K562 (cell line): Measurements from ENCODE around the gene SEC61A1. TPM values are rescaled to one million over a fixed set of nuclear protein-coding genes. Genes with fewer than 3 reads are reported as not detected.

ENCODE experiments used
- SRSF7 ChIP-seq: fragments of 200-400 bp; formaldehyde crosslinking; optimal IDR thresholded peaks from 2 replicates; pipeline ENCODE3; 2017; ENCODE audit warnings: mild to moderate bottlenecking, low read depth, low read length
- TBP ChIP-seq: optimal IDR thresholded peaks from 2 replicates; pipeline ENCODE3; 2011; ENCODE audit warnings: low read depth, low read length, improper control_type of control experiment
- TFE3 ChIP-seq: fragments of 450-650 bp; formaldehyde crosslinking; IDR thresholded peaks from 2 replicates; pipeline ENCODE4 v1.4.0; 2020; ENCODE audit warnings: mild to moderate bottlenecking, mixed read lengths
- ZKSCAN3 ChIP-seq: fragments of 250-450 bp; sonication (Bioruptor Pico); IDR thresholded peaks from 2 replicates; pipeline ENCODE4 v1.4.0; 2020
- ZNF282 ChIP-seq: sonication (generic); formaldehyde crosslinking; IDR thresholded peaks from 2 replicates; pipeline ENCODE4 v1.8.1; 2023; ENCODE audit warnings: missing genetic modification reagents
- ZNF583 ChIP-seq: fragments of 250-450 bp; sonication (Bioruptor Pico); IDR thresholded peaks from 2 replicates; pipeline ENCODE4 v1.4.0; 2020
- polyA plus RNA-seq, 8 experiments: library from polyadenylated mRNA; depleted of rRNA in 4 of 8; stranded (reverse) in 5 of 8; unstranded in 3 of 8; fragments of >200 nt; fragmentation: Nextera tagmentation in 2 of 8; fragmentation: Illumina TruSeq in 1 of 8; extraction: Ambion mirVana in 2 of 8; extraction: Trizol in 1 of 8; gene quantifications; 2 replicates each; pipeline versions ENCODE4 v1.2.1 to v1.2.3, GENCODE V29; 2011 to 2014; ENCODE audit warnings: inconsistent platforms in 1 of 8, missing spikeins in 1 of 8
- total RNA-seq, 7 experiments: library from RNA; depleted of rRNA in 6 of 7; stranded (reverse); fragments of >200 nt in 6 of 7; fragmentation: Illumina TruSeq in 2 of 7; extraction: Trizol in 2 of 7; gene quantifications; 2 replicates each; pipeline versions ENCODE4 v1.2.1 to v1.2.3, GENCODE V29; 2011 to 2021; ENCODE audit warnings: low replicate concordance in 1 of 7
- TF ChIP-seq, protein P1 (sequence below), 2 experiments: fragments of 450-650 bp; IDR thresholded peaks; 2 replicates each; pipeline ENCODE4 v1.6.1; 2018; ENCODE audit warnings: mild to moderate bottlenecking in 2 of 2, low read depth in 1 of 2; ENCODE audit not compliant: partially characterized antibody in 2 of 2
- TF ChIP-seq, protein P2 (sequence below): fragments of 250-450 bp; sonication (Bioruptor Pico); IDR thresholded peaks from 2 replicates; pipeline ENCODE4 v1.4.0; 2020; ENCODE audit warnings: borderline replicate concordance
- TF ChIP-seq, protein P3 (sequence below): fragments of 450-650 bp; IDR thresholded peaks from 2 replicates; pipeline ENCODE4 v1.6.1; 2016; ENCODE audit warnings: missing biosample characterization, missing genetic modification characterization
- TF ChIP-seq, protein P4 (sequence below): fragments of 250-450 bp; sonication (Bioruptor Pico); IDR thresholded peaks from 2 replicates; pipeline ENCODE4 v1.4.0; 2020; ENCODE audit warnings: mild to moderate bottlenecking, moderate library complexity, borderline replicate concordance
- TF ChIP-seq, protein P5 (sequence below): fragments of 250-450 bp; sonication (Bioruptor Pico); IDR thresholded peaks from 2 replicates; pipeline ENCODE4 v1.5.0; 2021; ENCODE audit warnings: mild to moderate bottlenecking, borderline replicate concordance

The SEC61A1 gene
- total and polyA plus RNA-seq, 9 of the 15 experiments (the other 6 are each of a cell fraction or from before 2014, with no cell fraction given), result 1.9 to 140 (median 79.1) TPM

DNA sequence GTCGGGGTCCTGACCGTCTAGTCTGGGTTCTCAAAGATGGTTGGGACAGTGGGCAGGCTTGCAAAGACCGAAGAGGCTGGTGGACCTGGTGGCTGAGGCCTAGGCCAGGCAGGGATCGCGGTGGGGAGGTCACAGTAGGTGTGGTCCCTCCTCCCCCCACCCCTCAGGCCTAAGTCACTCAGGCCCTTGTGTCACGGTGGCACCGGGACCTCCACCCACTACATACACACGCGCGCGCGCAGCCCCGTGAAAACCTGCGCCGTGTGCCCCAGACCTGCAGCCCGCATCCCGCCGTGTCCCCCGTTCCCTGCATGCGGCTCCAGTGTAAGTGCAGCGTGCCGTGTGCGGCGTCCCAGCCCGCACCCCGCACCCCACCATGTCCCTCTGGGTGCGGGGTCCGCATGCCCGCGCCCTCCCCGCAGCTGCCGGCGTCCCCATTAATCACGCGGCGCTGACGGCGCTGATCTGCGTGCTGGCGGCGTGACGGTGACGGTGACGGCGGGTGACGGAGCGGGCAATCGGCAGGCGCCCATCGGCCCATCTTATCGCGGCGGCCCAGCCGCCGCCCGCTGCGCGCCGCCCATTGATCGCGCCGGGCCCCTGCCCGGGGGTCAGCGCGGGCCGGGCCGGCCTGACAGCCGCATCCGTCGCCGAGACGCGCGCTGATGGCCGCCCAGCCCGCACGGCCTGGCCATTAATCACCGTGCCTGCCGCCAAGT is 24.4 kb downstream of the SEC61A1 start (continued):
- TF ChIP-seq, protein P1, sequence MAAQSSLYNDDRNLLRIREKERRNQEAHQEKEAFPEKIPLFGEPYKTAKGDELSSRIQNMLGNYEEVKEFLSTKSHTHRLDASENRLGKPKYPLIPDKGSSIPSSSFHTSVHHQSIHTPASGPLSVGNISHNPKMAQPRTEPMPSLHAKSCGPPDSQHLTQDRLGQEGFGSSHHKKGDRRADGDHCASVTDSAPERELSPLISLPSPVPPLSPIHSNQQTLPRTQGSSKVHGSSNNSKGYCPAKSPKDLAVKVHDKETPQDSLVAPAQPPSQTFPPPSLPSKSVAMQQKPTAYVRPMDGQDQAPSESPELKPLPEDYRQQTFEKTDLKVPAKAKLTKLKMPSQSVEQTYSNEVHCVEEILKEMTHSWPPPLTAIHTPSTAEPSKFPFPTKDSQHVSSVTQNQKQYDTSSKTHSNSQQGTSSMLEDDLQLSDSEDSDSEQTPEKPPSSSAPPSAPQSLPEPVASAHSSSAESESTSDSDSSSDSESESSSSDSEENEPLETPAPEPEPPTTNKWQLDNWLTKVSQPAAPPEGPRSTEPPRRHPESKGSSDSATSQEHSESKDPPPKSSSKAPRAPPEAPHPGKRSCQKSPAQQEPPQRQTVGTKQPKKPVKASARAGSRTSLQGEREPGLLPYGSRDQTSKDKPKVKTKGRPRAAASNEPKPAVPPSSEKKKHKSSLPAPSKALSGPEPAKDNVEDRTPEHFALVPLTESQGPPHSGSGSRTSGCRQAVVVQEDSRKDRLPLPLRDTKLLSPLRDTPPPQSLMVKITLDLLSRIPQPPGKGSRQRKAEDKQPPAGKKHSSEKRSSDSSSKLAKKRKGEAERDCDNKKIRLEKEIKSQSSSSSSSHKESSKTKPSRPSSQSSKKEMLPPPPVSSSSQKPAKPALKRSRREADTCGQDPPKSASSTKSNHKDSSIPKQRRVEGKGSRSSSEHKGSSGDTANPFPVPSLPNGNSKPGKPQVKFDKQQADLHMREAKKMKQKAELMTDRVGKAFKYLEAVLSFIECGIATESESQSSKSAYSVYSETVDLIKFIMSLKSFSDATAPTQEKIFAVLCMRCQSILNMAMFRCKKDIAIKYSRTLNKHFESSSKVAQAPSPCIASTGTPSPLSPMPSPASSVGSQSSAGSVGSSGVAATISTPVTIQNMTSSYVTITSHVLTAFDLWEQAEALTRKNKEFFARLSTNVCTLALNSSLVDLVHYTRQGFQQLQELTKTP (IDR thresholded peaks at IDR 0.05; ENCODE audit: low read depth in 1 of 2, partially characterized antibody in 2 of 2), result no peak
- TF ChIP-seq ZNF282 (CRISPR knock-in tag) (no peak), ZNF583 (CRISPR knock-in tag) (no peak), SRSF7 (no peak), TBP (peak; percentile 45), TFE3 (no peak), ZKSCAN3 (CRISPR knock-in tag) (no peak)
- TF ChIP-seq, protein P2, sequence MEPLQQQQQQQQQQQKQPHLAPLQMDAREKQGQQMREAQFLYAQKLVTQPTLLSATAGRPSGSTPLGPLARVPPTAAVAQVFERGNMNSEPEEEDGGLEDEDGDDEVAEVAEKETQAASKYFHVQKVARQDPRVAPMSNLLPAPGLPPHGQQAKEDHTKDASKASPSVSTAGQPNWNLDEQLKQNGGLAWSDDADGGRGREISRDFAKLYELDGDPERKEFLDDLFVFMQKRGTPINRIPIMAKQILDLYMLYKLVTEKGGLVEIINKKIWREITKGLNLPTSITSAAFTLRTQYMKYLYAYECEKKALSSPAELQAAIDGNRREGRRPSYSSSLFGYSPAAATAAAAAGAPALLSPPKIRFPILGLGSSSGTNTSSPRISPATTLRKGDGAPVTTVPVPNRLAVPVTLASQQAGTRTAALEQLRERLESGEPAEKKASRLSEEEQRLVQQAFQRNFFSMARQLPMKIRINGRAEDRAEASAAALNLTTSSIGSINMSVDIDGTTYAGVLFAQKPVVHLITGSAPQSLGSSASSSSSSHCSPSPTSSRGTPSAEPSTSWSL (CRISPR knock-in tag), result no peak
- TF ChIP-seq, protein P3, sequence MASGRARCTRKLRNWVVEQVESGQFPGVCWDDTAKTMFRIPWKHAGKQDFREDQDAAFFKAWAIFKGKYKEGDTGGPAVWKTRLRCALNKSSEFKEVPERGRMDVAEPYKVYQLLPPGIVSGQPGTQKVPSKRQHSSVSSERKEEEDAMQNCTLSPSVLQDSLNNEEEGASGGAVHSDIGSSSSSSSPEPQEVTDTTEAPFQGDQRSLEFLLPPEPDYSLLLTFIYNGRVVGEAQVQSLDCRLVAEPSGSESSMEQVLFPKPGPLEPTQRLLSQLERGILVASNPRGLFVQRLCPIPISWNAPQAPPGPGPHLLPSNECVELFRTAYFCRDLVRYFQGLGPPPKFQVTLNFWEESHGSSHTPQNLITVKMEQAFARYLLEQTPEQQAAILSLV (tag), result no peak
- TF ChIP-seq, protein P4, sequence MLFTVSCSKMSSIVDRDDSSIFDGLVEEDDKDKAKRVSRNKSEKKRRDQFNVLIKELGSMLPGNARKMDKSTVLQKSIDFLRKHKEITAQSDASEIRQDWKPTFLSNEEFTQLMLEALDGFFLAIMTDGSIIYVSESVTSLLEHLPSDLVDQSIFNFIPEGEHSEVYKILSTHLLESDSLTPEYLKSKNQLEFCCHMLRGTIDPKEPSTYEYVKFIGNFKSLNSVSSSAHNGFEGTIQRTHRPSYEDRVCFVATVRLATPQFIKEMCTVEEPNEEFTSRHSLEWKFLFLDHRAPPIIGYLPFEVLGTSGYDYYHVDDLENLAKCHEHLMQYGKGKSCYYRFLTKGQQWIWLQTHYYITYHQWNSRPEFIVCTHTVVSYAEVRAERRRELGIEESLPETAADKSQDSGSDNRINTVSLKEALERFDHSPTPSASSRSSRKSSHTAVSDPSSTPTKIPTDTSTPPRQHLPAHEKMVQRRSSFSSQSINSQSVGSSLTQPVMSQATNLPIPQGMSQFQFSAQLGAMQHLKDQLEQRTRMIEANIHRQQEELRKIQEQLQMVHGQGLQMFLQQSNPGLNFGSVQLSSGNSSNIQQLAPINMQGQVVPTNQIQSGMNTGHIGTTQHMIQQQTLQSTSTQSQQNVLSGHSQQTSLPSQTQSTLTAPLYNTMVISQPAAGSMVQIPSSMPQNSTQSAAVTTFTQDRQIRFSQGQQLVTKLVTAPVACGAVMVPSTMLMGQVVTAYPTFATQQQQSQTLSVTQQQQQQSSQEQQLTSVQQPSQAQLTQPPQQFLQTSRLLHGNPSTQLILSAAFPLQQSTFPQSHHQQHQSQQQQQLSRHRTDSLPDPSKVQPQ, result no peak
- TF ChIP-seq, protein P5, sequence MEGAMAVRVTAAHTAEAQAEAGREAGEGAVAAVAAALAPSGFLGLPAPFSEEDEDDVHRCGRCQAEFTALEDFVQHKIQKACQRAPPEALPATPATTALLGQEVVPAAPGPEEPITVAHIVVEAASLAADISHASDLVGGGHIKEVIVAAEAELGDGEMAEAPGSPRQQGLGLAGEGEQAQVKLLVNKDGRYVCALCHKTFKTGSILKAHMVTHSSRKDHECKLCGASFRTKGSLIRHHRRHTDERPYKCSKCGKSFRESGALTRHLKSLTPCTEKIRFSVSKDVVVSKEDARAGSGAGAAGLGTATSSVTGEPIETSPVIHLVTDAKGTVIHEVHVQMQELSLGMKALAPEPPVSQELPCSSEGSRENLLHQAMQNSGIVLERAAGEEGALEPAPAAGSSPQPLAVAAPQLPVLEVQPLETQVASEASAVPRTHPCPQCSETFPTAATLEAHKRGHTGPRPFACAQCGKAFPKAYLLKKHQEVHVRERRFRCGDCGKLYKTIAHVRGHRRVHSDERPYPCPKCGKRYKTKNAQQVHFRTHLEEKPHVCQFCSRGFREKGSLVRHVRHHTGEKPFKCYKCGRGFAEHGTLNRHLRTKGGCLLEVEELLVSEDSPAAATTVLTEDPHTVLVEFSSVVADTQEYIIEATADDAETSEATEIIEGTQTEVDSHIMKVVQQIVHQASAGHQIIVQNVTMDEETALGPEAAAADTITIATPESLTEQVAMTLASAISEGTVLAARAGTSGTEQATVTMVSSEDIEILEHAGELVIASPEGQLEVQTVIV (CRISPR knock-in tag), result no peak
